Measurements from ENCODE around the gene TSPAN19. TPM values are rescaled to one million over a fixed set of nuclear protein-coding genes. Genes with fewer than 3 reads are reported as not detected.

Gene TSPAN19
- polyA plus RNA-seq, 1 donor (not counting 4 experiments of a cell fraction or from before 2014, with no cell fraction given), result 0.05 TPM

- H3K9me3 ChIP-seq (ENCODE audit: control insufficient read depth, low read depth, low read length), result no peaks in the 10 kb centered on the region
- H3K9ac ChIP-seq (ENCODE audit: control insufficient read depth, extremely low read depth, insufficient read depth, low read length), result no peak overlapping the region
- no peak overlapping the region for H3K4me3 ChIP-seq (ENCODE audit: control insufficient read depth in 2 of 3, extremely low read depth in 1 of 3, insufficient read depth in 2 of 3, low read depth in 1 of 3, low read length in 3 of 3)
- no peak overlapping the region for H2AFZ ChIP-seq (ENCODE audit: control insufficient read depth, low read length)
- H3K4me1 ChIP-seq (ENCODE audit: control insufficient read depth, extremely low read depth, insufficient read depth, low read length), result no peaks in the 10 kb centered on the region
- TF ChIP-seq EZH2 (IDR thresholded peaks at IDR 0.05; ENCODE audit: low read length), result no peak
- FAIRE-seq (no peak), DNase-seq (ENCODE audit: low read depth, low spot score) (no peak)
- no peaks in the 10 kb centered on the region for H3K9me1 ChIP-seq (ENCODE audit: control insufficient read depth, extremely low read depth, insufficient read depth, low read length)
- no peak overlapping the region for H3K4me2 ChIP-seq (ENCODE audit: control insufficient read depth, extremely low read depth, insufficient read depth, low read depth, low read length)
- no peak overlapping the region for H3K27ac ChIP-seq (ENCODE audit: control insufficient read depth, insufficient read depth, low read length)
- no peaks in the 10 kb centered on the region for H3K27me3 ChIP-seq (ENCODE audit: control insufficient read depth, extremely low read depth, insufficient read depth, low read length)
- no peaks in the 10 kb centered on the region for H3K36me3 ChIP-seq (ENCODE audit: control insufficient read depth in 2 of 2, extremely low read depth in 1 of 2, insufficient read depth in 2 of 2, low read length in 2 of 2)
- dilution Hi-C loops (cut with MboI; ENCODE audit: extremely low pct_ligation_motif_present, low sequenced_read_pairs), result no loop called here
- no peaks in the 10 kb centered on the region for H3K79me2 ChIP-seq (ENCODE audit: control insufficient read depth, insufficient read depth, low read length)
- H4K20me1 ChIP-seq (ENCODE audit: control insufficient read depth, extremely low read depth, insufficient read depth, low read length), result no peaks in the 10 kb centered on the region
These were observed 49.5 kb downstream of the TSPAN19 start for GRCh38 chr12:84986586-84986985.

- Histone ChIP-seq H3K4me1 (ENCODE audit: control insufficient read depth, extremely low read depth, insufficient read depth, low read length) (no peaks in the 10 kb centered on the region), H3K79me2 (ENCODE audit: control insufficient read depth, insufficient read depth, low read length) (no peaks in the 10 kb centered on the region), H3K27me3 (ENCODE audit: control insufficient read depth, extremely low read depth, insufficient read depth, low read length) (no peaks in the 10 kb centered on the region), H3K27ac (ENCODE audit: control insufficient read depth, insufficient read depth, low read length) (no peak overlapping the region), H3K9me1 (ENCODE audit: control insufficient read depth, extremely low read depth, insufficient read depth, low read length) (no peaks in the 10 kb centered on the region), H3K36me3 (ENCODE audit: control insufficient read depth in 2 of 2, extremely low read depth in 1 of 2, insufficient read depth in 2 of 2, low read length in 2 of 2) (no peaks in the 10 kb centered on the region), H3K4me2 (ENCODE audit: control insufficient read depth, extremely low read depth, insufficient read depth, low read depth, low read length) (no peak overlapping the region), H3K4me3 (ENCODE audit: control insufficient read depth in 2 of 3, extremely low read depth in 1 of 3, insufficient read depth in 2 of 3, low read depth in 1 of 3, low read length in 3 of 3) (no peak overlapping the region), H2AFZ (ENCODE audit: control insufficient read depth, low read length) (no peak overlapping the region), H3K9ac (ENCODE audit: control insufficient read depth, extremely low read depth, insufficient read depth, low read length) (no peak overlapping the region), H4K20me1 (ENCODE audit: control insufficient read depth, extremely low read depth, insufficient read depth, low read length) (no peaks in the 10 kb centered on the region), H3K9me3 (ENCODE audit: control insufficient read depth, low read depth, low read length) (no peaks in the 10 kb centered on the region)
- no peak for DNase-seq (ENCODE audit: low read depth, low spot score)
- dilution Hi-C loops (cut with MboI; ENCODE audit: extremely low pct_ligation_motif_present, low sequenced_read_pairs), result no loop called here
- TF ChIP-seq CTCF (optimal IDR thresholded peaks at IDR 0.05 in 1 of 3, IDR thresholded peaks at IDR 0.05 in 1 of 3, conservative IDR thresholded peaks at IDR 0.05 in 1 of 3; ENCODE audit: extremely low read depth in 1 of 3, insufficient read depth in 2 of 3, low read length in 3 of 3) (no peak), EZH2 (IDR thresholded peaks at IDR 0.05; ENCODE audit: low read length) (no peak)
- no peak for FAIRE-seq
These were observed 50.0 kb downstream of the TSPAN19 start for GRCh38 chr12:84986117-84986516.

GRCh38 chr12:84983289-84983688 lies 52.8 kb downstream of the TSPAN19 start:
- H3K27me3 ChIP-seq (ENCODE audit: control insufficient read depth, extremely low read depth, insufficient read depth, low read length), result no peaks in the 10 kb centered on the region
- no peak for DNase-seq (ENCODE audit: low read depth, low spot score)
- no peaks in the 10 kb centered on the region for H3K4me1 ChIP-seq (ENCODE audit: control insufficient read depth, extremely low read depth, insufficient read depth, low read length)
- no peak overlapping the region for H3K4me2 ChIP-seq (ENCODE audit: control insufficient read depth, extremely low read depth, insufficient read depth, low read depth, low read length)
- no peaks in the 10 kb centered on the region for H3K9me3 ChIP-seq (ENCODE audit: control insufficient read depth, low read depth, low read length)
- no peaks in the 10 kb centered on the region for H3K79me2 ChIP-seq (ENCODE audit: control insufficient read depth, insufficient read depth, low read length)
- no peak overlapping the region for H2AFZ ChIP-seq (ENCODE audit: control insufficient read depth, low read length)
- no peaks in the 10 kb centered on the region for H4K20me1 ChIP-seq (ENCODE audit: control insufficient read depth, extremely low read depth, insufficient read depth, low read length)
- no peak overlapping the region for H3K4me3 ChIP-seq (ENCODE audit: control insufficient read depth in 2 of 3, extremely low read depth in 1 of 3, insufficient read depth in 2 of 3, low read depth in 1 of 3, low read length in 3 of 3)
- TF ChIP-seq CTCF (optimal IDR thresholded peaks at IDR 0.05 in 1 of 3, IDR thresholded peaks at IDR 0.05 in 1 of 3, conservative IDR thresholded peaks at IDR 0.05 in 1 of 3; ENCODE audit: extremely low read depth in 1 of 3, insufficient read depth in 2 of 3, low read length in 3 of 3) (no peak), EZH2 (IDR thresholded peaks at IDR 0.05; ENCODE audit: low read length) (no peak)
- H3K36me3 ChIP-seq (ENCODE audit: control insufficient read depth in 2 of 2, extremely low read depth in 1 of 2, insufficient read depth in 2 of 2, low read length in 2 of 2), result no peaks in the 10 kb centered on the region
- dilution Hi-C loops (cut with MboI; ENCODE audit: extremely low pct_ligation_motif_present, low sequenced_read_pairs), result no loop called here
- no peak overlapping the region for H3K27ac ChIP-seq (ENCODE audit: control insufficient read depth, insufficient read depth, low read length)
- no peak for FAIRE-seq
- no peaks in the 10 kb centered on the region for H3K9me1 ChIP-seq (ENCODE audit: control insufficient read depth, extremely low read depth, insufficient read depth, low read length)
- no peak overlapping the region for H3K9ac ChIP-seq (ENCODE audit: control insufficient read depth, extremely low read depth, insufficient read depth, low read length)

All from keratinocyte (primary cell).